GM18868 (cell line): ENCODE results near the gene TGM5.
"Not testable (repeated sequence)": the region's sequence is repeated elsewhere in the genome, so short reads cannot be mapped to it uniquely, and the experiment has no call there.

Experiments used
- ATAC-seq: cut with Tn5 transposase; IDR thresholded peaks from one replicate; pipeline ENCODE4 v1.9.1; 2021; ENCODE audit warnings: mild to moderate bottlenecking, moderate library complexity; ENCODE audit not compliant: unreplicated experiment

The TGM5 gene, protein sequence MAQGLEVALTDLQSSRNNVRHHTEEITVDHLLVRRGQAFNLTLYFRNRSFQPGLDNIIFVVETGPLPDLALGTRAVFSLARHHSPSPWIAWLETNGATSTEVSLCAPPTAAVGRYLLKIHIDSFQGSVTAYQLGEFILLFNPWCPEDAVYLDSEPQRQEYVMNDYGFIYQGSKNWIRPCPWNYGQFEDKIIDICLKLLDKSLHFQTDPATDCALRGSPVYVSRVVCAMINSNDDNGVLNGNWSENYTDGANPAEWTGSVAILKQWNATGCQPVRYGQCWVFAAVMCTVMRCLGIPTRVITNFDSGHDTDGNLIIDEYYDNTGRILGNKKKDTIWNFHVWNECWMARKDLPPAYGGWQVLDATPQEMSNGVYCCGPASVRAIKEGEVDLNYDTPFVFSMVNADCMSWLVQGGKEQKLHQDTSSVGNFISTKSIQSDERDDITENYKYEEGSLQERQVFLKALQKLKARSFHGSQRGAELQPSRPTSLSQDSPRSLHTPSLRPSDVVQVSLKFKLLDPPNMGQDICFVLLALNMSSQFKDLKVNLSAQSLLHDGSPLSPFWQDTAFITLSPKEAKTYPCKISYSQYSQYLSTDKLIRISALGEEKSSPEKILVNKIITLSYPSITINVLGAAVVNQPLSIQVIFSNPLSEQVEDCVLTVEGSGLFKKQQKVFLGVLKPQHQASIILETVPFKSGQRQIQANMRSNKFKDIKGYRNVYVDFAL

GRCh38 chr15:43266834-43267233, at the start of gene TGM5:
TGM5 (minus strand) TSS chr15:43266928; CDS start chr15:43266849, 79 bp downstream.
- ATAC-seq, result no peak

- no peak for ATAC-seq
Measured at GRCh38 chr15:43314171-43314570, 47.4 kb upstream of the TGM5 start.

DNA sequence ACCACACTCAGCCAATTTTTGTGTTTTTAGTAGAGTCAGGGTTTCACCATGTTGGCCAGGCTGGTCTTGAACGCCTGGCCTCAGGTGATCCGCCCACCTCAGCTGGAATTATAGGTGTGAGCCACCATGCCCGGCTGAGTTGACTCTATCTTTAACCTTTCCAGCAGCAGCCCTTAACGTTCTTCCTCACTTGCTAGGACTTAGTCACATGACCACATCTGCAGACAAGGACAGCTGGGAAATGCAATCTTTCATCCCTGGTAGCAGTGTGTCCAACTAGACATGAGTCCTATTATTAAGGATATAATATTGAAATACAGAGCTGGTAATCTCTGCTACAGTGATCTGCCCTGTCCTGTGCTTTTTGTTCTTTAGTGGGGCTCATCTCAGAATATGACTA, 45.6 kb upstream of the TGM5 start:
- no peak for ATAC-seq

- no peak for ATAC-seq
Measured at GRCh38 chr15:43302205-43302817, 35.6 kb upstream of the TGM5 start, which contains the start of gene TGM7. TGM7 (minus strand) TSS chr15:43302255.

DNA sequence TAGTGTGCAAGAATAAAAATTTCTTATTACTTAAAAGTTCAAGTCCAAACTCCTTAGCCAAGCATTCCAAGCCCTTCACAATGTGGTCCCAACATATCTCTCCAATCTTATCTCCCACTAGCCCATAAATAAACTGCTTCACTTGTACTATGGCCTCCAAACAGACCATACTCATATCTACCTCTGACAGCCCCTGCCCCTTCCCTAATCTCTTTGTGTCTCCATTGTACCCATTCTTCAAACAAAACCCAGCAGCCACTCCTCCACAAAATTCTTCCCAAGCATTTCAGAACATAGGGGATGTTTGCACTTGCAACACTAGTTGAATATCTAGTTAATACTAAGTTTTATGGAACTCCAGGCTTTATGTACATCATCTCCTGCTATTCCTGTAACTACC, 33.2 kb upstream of the TGM5 start:
- ATAC-seq, result no peak

GRCh38 chr15:43299411-43299810, 32.7 kb upstream of the TGM5 start:
- ATAC-seq, result no peak

- ATAC-seq, result no peak
Measured at GRCh38 chr15:43294091-43294706, 27.5 kb upstream of the TGM5 start.

DNA sequence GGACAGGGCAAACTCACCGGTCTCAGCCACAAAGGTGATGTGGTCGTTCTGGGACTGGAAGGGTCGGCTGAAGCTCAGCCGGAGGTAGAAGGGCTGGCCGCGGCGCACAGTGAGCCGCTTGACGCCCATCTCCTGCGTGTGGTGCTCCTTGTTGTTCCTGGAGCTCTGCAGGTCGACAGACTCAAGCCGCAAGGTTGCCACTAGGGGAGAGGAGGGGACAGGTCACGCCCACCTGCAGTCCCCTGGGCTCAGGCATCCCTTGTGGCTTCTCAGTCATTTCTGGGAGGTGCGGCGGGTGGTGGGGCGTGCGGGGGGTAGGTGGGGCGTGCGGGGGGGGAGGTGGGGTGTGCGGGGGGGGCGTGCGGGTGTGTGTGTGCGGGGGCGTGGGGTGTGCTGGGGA, 26.7 kb upstream of the TGM5 start:
- ATAC-seq, result no peak

DNA sequence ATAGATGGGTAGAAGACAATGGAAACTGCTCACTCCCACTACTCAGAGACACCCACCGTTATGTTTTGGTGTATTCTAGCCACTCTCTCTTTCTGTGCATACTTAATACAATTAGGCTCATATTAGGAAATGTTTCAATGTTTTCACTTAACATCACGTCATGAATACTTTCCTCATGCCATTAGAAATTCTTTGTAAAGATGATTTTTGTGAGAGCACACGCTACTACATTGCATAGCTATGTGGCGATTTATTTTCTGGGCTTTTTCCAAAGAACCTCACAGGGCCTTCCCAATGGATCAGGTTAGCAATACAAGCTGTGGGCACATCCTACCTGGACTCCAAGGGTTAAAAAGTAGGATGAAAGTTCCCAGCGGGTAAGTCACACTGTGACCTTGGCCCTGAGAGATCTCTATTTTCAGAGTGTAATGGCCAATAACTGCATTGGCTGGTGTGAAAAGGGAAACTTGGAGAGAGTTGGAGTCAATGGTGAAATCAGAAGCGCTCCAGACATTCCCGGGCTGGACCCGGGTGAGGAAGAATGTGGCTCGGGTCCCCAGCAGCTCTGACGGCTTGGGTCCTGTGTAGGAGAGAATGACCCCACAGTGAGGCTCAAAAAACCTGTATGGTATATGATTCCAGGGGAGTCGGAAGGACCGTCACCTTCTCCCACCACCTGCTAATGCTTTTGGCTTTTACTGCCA, 25.8 kb upstream of the TGM5 start:
- no peak for ATAC-seq

DNA sequence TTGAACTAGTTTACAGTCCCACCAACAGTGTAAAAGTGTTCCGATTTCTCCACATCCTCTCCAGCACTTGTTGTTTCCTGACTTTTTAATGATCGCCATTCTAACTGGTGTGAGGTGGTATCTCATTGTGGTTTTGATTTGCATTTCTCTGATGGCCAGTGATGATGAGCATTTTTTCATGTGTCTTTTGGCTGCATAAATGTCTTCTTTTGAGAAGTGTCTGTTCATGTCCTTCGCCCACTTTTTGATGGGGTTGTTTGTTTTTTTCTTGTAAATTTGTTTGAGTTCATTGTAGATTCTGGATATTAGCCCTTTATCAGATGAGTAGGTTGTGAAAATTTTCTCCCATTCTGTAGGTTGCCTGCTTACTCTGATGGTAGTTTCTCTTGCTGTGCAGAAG, 22.9 kb upstream of the TGM5 start:
- not testable (repeated sequence) for ATAC-seq

- ATAC-seq, result no peak
Measured at GRCh38 chr15:43287254-43287653, 20.5 kb upstream of the TGM5 start.

GRCh38 chr15:43286074-43286473, 19.3 kb upstream of the TGM5 start:
- no peak for ATAC-seq

DNA sequence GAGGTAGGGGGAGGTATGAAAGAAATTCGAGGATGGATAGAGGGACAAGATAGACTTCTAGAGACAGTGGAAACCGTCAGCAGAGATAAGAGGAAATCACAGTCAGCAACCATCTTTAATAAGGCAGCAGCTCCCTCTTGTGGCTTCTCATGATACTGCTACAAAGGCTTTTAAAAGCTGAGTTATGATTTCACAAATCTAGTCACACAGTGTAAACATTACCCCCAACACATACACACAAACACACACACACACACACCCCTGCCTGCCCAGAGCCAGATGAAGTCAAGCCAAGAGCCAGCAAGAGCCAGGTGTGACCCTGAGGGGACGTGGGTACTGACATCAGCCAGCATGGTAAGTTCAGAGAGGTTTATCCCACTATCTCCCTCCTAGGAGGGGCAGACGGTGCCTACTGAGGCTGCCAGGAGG, 18.9 kb upstream of the TGM5 start:
- no peak for ATAC-seq

- no peak for ATAC-seq
Measured at GRCh38 chr15:43283526-43283925, 16.8 kb upstream of the TGM5 start.

- ATAC-seq, result no peak
Measured at GRCh38 chr15:43281926-43282602, 15.3 kb upstream of the TGM5 start.

- ATAC-seq, result no peak
Measured at GRCh38 chr15:43280996-43281395, 14.3 kb upstream of the TGM5 start.

DNA sequence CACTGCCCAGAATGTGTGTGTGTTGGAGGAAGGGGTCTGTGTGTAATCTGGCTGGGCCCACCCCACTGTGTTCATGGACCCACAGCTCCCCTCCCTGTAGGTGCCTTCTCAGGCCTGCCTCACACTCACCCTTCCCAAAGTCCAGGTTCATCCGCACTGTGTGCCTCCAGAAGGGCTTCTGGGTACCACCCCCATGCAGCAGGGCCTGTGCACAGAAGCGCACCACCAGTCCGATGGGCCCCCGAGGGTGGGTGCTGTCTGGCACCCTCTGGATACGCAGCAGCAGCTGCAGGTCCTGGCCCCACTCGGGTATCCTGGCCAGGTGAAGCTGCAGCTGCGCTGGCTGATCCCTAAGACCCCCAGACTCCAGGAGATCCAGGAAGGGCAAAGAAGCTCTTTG, 12.8 kb upstream of the TGM5 start:
- no peak for ATAC-seq

- no peak for ATAC-seq
Measured at GRCh38 chr15:43278869-43279268, 12.1 kb upstream of the TGM5 start.

- no peak for ATAC-seq
Measured at GRCh38 chr15:43277901-43278300, 11.2 kb upstream of the TGM5 start.

- no peak for ATAC-seq
Measured at GRCh38 chr15:43277231-43277823, 10.6 kb upstream of the TGM5 start.
